GM12878 (cell line): ENCODE measurements around the gene CCDC97.
"Not testable (repeated sequence)": the region's sequence is repeated elsewhere in the genome, so short reads cannot be mapped to it uniquely, and the experiment has no call there.

ENCODE experiments used
- BACH1 ChIP-seq: fragments of 450-650 bp; IDR thresholded peaks from 2 replicates; pipeline ENCODE4 v1.6.1; 2017; ENCODE audit warnings: mild to moderate bottlenecking, borderline replicate concordance
- EZH2 ChIP-seq: IDR thresholded peaks from 2 replicates; pipeline ENCODE4 v1.6.1; 2012; ENCODE audit warnings: low read depth, mild to moderate bottlenecking, control low read depth, inconsistent platforms, low read length, borderline replicate concordance; ENCODE audit not compliant: control insufficient read depth
- POLR2A ChIP-seq: IDR thresholded peaks from 2 replicates; pipeline ENCODE4 v1.6.1; 2011; ENCODE audit warnings: low read depth, mild to moderate bottlenecking, low read length
- ZNF274 ChIP-seq: IDR thresholded peaks from one replicate; pipeline ENCODE4 v1.8.0; 2011; ENCODE audit not compliant: insufficient read length, insufficient read depth
- TF ChIP-seq, protein P1 (sequence below): fragments of 450-650 bp; IDR thresholded peaks from 2 replicates; pipeline ENCODE4 v1.6.1; 2016; ENCODE audit warnings: mild to moderate bottlenecking
- TF ChIP-seq, protein P2 (sequence below), 3 experiments: IDR thresholded peaks in 2 of 3; conservative IDR thresholded peaks in 1 of 3; 2 replicates each; pipeline ENCODE4 v1.5.1; 2011; ENCODE audit warnings: low read depth in 3 of 3, low read length in 3 of 3, mild to moderate bottlenecking in 3 of 3, control low read depth in 2 of 3, moderate library complexity in 2 of 3, inconsistent platforms in 1 of 3, mixed read lengths in 1 of 3; ENCODE audit not compliant: control insufficient read depth in 2 of 3, insufficient read depth in 1 of 3; ENCODE audit errors: extremely low read depth in 1 of 3

DNA sequence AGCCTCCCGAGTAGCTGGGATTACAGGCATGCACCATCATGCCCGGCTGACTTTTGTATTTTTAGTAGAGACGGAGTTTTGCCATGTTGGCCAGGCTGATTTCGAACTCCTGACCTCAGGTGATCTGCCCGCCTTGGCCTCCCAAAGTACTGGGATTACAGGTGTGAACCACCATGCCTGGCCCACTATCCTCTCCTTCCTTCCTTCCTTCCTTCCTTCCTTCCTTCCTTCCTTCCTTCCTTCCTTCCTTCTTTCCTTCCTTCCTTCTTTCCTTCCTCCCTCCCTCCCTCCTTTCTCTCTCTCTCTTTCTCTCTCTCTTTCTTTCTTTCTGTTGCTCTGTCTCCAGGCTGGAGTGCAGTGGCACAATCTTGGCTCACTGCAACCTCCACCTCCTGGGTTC, 61.1 kb downstream of the CCDC97 start:
- TF ChIP-seq, protein P1, sequence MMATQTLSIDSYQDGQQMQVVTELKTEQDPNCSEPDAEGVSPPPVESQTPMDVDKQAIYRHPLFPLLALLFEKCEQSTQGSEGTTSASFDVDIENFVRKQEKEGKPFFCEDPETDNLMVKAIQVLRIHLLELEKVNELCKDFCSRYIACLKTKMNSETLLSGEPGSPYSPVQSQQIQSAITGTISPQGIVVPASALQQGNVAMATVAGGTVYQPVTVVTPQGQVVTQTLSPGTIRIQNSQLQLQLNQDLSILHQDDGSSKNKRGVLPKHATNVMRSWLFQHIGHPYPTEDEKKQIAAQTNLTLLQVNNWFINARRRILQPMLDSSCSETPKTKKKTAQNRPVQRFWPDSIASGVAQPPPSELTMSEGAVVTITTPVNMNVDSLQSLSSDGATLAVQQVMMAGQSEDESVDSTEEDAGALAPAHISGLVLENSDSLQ: not testable (repeated sequence)
- not testable (repeated sequence) for TF ChIP-seq POLR2A, EZH2, ZNF274, BACH1
- TF ChIP-seq, protein P2, sequence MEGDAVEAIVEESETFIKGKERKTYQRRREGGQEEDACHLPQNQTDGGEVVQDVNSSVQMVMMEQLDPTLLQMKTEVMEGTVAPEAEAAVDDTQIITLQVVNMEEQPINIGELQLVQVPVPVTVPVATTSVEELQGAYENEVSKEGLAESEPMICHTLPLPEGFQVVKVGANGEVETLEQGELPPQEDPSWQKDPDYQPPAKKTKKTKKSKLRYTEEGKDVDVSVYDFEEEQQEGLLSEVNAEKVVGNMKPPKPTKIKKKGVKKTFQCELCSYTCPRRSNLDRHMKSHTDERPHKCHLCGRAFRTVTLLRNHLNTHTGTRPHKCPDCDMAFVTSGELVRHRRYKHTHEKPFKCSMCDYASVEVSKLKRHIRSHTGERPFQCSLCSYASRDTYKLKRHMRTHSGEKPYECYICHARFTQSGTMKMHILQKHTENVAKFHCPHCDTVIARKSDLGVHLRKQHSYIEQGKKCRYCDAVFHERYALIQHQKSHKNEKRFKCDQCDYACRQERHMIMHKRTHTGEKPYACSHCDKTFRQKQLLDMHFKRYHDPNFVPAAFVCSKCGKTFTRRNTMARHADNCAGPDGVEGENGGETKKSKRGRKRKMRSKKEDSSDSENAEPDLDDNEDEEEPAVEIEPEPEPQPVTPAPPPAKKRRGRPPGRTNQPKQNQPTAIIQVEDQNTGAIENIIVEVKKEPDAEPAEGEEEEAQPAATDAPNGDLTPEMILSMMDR (IDR thresholded peaks at IDR 0.05 in 2 of 3, conservative IDR thresholded peaks at IDR 0.05 in 1 of 3; ENCODE audit: control insufficient read depth in 2 of 3, extremely low read depth in 1 of 3, insufficient read depth in 1 of 3, low read depth in 3 of 3, low read length in 3 of 3): not testable (repeated sequence)
